IPS-11a (cell line): Measurements from ENCODE around the gene PACSIN2.
"Not testable (repeated sequence)": the region's sequence is repeated elsewhere in the genome, so short reads cannot be mapped to it uniquely, and the experiment has no call there.

Experiments
- H3K4me3 ChIP-seq: one replicate; pipeline ENCODE4 v1.5.1; 2013; ENCODE audit warnings: low read depth, low read length, control low read depth

The PACSIN2 gene

DNA sequence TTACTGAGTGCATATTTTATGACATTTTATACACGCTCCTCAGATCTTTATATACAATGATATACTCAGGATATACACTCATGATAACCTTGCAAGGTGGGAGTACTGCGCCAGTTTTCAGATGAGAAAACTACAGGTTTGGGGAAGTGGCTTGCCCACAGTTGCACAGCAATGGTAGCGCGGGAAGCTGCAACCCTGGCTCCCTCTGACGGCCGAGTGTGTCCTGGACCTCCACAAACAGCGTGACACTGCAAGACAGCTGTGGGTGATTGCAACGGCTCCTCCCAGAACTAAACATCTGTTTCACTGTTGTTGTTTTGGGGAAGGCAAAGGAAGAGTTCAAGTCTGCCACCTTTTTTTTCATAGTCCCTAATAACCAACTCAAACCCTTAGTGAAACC, 47.0 kb downstream of the PACSIN2 start:
- no peak overlapping the region for H3K4me3 ChIP-seq

DNA sequence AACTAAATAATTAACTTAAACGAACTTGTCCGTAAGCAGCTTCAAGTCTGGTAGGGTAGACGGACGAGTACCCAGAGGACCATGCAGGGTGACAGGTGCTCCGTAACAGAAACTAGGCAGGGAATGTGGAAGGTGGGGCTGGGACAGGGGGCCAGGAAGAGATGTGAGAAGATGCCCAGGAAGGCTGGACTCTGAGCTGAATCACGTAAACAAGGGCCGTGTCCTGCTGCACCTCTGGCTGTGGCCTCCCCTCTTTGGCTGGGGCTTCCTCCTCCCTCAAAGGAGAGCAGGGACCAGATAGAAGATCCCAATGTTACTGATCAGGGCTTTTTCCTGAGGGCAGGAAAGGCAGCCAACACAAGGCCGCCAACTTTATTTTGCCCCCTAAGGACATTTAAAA, 47.9 kb downstream of the PACSIN2 start:
- no peak overlapping the region for H3K4me3 ChIP-seq

DNA sequence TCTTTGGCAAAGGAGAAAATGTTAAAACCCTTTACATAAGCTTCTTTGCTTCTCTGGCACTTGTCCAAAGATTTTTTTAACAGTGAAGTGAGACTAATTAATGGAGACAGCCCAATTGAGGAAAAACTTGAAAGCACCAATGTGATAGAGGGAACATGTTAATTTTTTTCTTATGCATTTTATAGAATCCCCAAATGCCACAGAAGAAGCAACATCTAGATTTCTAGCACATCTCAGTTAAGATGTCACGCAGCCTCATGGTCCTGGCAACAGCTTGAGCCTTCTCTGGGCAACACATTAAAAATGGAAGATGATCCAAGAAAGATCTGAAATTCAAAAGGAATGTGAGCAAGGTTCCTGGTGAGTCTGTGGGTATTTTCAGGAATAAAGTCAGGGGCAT, 48.5 kb downstream of the PACSIN2 start:
- H3K4me3 ChIP-seq, result no peak overlapping the region

DNA sequence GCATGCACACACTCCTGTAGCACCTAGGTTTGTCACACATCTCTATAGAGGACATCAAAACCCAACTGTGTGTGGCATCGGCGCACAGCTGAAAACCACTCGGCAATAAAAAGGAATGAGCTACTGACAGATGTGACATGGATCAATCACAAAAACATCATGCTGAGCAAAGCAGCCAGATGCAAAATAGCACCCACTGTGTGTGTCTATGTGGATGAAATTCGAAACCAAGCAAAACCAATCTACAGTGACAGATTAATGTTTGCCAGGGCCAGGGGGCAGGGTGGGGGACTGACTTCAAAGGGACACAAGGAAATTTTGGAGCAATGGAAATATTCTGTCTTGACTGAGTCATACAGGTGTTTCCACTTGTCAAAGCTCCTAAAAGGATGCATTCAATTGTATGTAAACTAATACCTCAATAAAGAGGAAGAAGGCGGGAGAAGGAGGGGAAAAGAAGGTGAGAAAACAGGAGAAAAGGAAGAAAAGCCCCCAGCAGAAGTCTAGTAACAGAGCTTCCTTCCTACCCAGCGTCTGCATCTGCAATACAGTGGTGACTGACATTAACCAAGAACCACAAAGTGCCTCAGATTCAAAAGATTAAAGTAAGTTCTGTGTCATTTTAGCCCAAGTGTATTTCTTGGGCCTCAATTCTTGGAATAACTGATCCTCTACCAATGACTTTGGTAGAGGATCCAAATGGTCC, 49.8 kb downstream of the PACSIN2 start:
- no peak overlapping the region for H3K4me3 ChIP-seq

DNA sequence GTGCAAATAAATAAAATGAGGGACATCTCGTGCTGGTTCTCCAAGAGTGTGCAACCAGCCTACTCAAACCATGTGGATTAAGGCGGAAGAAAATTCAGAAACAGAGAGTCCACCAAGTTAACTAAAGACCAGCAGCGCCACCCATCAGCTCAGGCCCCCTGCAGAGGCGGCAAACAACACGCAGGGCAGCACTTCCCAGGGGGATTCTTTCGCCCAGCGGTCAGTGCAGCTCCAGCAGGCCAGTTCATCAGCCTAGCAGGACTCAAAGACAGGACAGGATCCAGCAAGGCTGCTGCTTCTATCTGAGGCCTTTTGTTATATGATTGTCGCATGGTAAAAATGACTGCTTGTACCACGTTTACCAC, 51.7 kb downstream of the PACSIN2 start:
- H3K4me3 ChIP-seq, result no peak overlapping the region

DNA sequence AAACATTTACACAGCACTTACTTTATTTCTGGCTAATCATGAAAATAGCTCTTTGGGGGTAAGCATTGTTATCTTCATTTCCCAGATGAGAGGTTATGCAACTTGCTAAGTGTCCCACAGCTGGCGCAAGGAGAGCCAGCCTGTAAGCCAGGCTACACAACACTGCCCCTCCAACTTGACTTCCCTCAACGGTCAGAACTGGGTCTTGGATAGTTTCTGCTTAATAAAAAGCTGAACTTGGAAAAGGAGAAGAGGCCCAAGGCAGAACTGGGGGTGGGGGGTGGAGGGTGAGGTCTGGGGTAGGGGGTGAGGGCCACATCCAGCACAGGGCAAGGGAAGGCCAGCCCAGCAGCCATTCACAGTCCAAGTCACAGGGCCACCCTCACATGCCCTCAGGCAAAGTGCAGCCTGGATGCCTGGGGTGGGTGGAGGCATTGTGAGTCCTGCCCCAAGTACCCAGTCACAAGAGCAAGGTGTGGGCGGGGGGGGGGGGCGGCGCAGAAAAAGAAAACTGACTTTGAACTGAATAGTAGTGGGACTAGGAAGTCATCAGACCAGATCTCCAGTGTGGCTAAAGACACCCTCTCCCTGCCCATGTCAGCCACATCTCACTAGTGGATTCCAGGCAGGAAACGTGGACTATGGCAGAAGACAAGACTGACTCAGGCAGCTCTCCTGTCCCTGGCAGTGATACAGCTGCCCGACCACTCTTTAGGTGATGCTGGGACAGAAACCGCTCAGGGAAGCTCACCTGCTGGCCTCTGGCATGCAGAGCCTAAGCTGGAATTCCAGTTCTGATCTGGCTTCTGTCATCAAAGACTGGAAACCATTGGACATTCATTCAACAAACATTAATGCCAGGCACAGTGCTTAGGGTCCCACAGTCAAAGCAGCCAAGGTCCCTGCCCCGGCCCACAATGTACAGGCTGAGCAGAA, 52.4 kb downstream of the PACSIN2 start:
- no peak overlapping the region for H3K4me3 ChIP-seq

DNA sequence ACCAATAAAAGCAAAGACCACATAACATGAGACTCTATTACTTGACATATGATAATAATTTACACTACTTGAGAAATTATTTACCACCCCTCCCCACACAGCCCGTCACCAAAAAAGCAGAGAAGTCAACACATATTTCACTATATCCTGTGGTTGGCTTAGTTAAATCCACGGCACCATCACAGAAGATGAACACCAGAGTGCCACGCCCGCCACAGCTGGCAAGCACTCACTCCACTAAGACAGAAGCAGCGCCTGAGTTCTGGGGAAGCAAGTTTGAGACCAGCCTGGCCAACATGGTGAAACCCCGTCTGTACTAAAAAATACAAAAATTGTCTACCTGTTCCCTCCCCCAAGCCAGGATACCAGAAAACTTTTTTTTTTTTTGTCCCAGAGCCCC, 53.1 kb downstream of the PACSIN2 start:
- no peak overlapping the region for H3K4me3 ChIP-seq

DNA sequence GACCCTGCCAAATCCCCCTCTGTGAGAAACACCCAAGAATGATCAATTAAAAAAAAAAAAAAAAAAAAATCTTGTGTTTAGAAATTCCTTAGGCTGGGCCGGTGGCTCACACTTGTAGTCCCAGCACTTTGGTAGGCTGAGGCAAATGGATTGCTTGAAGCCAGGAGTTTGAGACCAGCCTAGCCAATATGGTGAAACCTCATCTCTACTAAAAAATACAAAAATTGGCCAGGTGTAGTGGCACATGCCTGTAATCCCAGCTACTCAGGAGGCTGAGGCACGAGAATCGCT, 53.6 kb downstream of the PACSIN2 start:
- H3K4me3 ChIP-seq, result not testable (repeated sequence)

DNA sequence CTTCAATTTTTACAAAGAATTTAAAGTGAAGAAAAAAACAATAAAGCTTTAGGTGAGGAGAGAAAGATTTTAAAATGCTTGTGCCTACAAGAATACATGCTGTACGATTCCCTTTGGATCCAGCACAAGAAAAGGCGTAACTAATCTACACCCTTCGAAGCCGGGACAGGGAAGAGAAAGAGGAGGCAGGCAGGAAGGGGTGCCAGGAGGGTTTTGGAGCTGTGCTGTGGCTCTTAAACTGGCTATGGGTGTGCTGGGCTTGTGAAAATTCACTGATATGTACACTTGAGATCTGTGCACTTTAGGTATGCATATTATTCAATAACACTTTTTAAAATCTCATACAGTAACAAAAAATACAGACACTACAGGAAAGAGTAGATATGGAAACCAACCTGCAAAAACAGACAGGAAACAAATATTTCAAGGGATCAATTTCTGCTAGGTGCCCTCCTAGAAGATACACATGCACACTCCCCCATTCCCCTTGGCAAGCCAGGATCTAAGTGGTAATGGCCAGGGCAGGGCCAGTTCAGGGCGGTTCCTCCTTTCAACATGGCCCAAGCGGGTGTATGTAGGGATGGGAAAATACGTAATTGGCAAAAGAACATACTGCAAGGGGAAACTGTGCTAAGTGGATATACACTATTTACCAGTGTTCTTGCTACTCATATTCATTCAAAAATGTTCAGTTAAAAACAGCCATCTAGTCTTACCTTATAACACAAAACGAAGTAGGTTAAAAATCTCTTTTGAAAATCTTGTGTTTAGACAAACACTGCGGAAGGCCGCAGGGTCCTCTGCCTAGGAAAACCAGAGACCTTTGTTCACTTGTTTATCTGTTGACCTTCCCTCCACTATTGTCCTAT, 54.2 kb downstream of the PACSIN2 start:
- H3K4me3 ChIP-seq, result no peak overlapping the region

DNA sequence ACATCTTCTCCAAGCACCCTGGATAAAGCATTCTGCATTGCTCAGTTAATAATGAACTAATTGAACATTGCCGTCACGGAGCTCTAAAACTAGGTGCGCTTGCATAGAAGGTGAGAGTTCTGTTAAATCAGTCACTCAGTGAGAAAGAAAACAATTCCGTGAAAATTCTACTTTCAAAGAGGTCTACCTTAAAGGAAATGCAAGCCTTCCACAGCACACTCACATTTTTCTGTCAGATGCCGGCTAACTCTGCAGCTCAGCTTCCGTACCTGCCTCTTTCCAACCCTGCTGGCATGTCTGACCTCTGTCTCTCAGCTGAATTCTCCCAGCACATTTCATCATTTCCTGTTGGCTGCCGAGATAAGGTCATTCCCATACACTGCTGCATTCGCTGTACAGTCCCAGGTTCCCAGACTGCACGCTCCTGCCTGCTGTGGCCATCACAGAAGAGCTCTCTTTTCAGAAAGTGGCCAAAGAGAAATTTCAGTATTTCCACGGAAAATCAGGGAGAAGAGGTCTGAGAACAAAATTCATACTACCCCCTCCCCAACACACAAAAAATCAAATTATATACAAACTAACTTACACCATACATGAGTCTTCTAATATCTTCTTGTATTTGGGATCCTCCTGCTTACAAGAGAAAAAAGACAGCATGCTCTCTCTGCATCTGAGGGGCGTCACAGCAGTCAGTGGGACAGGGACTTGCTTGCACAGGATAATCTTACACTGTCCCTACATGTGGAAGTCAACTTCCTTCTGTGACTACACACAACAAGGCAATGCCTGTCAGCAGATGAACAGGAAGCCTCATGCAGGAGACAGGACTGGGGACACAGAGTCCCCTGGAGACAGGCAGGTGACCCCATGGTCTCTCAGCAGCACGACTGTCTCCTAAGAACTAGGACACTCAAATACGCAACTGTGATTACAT, 55.1 kb downstream of the PACSIN2 start:
- no peak overlapping the region for H3K4me3 ChIP-seq

DNA sequence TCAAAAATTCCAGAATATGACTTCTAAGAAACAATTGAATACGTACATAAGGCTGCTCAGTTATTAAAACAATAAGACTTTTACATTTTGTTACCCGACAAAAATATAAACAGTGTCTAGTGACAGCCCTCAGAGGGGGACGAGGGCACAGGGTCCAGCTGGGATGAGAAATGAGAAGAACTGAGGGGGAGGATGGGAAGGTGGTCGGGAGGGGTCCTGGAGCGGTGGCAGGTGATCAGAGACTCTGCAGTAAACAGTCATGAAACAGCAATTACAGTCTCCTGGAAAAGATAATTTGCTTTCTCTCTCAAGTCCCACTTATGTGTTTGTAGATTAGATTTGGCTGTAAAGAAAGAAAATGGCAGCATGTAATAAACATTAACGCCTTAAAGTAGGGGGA, 56.0 kb downstream of the PACSIN2 start:
- no peak overlapping the region for H3K4me3 ChIP-seq

DNA sequence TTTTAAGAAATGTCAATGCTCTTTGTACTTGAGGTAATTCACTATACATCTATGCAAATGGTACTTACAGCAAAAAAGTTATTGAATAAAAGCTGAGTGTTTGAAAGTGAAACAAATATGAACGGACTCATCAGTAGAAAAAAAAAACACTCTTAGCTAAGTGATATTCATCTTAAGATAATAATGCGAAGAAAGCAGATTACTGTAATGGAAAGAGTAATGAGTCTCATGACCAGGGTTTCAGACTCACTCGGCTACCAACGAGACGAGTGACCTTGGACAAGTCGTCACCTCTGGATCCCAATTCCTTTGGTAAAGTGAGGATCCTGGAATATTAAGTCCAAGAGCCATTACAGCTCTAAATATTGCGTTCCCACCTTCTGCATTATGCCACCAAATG, 57.0 kb downstream of the PACSIN2 start:
- H3K4me3 ChIP-seq, result no peak overlapping the region

DNA sequence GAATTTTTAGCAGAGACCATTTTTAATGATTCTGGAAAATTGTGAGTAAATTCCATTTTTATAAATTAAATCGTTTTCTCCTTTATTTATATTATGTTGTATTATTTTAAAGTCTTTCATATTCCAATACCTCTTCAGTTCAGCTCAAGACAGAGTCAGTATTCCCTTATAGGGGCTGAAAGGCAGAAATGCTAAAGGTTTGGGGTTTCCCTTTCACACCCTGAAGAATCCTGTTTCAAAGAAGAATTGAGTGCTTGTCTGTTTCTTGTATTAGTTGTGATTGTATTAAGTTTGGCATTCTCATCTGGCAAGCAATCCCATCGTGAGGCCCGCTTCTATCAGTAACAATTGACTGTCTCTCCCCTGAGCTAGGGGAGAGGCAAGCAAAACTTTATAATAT, 57.4 kb downstream of the PACSIN2 start:
- no peak overlapping the region for H3K4me3 ChIP-seq

DNA sequence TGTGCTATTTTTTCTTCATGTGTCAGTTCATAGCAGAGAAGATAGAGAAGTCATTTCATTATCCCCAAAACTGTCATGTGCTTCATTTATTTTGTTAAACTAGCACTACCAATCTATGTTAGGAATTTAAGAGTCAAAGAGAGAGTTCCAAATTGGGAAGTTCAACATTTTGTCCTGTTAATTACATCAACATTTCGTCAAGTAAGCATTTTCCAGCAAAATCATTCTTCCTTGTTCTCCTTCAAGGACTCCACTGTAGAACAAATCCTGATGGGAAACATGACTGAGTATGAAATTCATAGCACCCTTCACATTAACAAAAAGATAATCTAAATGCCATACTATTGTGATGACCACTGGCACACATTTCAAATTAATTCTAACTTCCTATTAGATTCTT, 59.1 kb downstream of the PACSIN2 start:
- no peak overlapping the region for H3K4me3 ChIP-seq

DNA sequence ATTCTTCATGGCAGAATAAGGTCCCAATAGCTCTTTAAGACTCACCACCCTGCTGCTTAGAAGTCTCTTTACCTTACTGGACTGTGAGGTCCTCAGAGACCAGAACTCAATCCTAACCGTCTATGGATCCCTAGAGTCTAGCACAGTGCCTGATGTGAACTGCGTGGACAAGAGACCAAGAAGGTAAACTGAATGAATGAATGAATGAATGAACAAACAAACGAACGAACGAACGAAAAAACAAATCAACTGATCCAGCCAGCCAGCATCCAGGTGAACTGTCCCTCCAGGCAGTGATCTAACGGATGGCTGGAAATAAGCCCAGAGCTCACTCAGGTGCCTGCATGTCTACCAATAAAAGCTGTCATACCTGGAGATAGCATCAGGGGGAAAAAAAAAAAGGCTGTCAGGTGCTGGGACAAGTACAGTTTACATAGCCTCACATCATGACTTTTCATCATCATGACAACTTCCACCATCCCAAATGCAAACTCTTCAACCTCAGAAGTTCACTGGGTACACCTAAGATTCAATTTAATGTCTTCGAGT, 59.8 kb downstream of the PACSIN2 start:
- H3K4me3 ChIP-seq, result no peak overlapping the region

DNA sequence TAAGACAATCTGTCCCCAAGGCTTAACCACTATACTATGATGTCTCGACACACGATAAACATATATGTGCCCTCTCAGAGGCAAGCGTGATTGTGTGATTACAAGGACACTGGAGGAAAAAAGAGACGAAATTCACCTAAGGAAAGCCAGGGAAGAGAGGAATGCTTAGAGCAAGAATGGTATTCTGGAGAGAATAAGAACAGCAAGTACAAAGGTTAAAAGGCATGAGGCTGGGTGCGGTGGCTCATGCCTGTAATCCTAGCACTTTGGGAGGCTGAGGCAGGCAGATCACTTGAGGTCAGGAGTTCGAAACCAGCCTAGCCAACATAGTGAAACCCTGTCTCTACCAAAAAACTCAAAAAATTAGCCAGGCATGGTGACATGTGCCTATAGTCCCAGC, 61.2 kb downstream of the PACSIN2 start:
- not testable (repeated sequence) for H3K4me3 ChIP-seq

DNA sequence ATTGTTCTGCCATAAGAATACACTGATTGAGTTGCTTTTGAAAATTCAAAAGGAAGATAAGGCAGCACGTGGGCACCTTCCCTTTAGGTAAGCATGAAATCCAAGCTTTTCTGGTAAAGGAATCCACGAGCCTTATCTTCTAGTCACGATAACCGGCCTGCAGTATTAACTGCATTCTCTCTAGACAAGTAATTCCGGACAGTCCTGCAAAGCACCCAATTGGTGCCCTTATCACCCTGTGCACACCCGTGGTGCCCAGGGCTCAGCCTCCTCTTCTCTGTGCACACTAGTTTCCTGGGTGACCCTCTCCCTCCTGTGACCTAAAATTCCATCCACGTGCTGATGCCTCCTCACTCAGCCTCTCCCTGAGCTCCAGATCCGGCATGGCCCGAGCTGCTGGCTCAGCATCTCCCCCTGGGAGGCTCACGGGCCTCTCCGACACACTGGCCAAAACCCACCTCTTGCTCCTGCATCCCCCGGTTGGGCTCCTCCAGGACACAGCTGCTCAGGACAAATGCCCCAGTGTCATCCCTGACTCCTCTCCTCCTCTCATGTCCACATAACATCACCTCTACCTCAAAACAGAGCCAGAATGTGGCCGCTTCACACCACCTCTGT, 63.7 kb downstream of the PACSIN2 start:
- H3K4me3 ChIP-seq, result no peak overlapping the region

DNA sequence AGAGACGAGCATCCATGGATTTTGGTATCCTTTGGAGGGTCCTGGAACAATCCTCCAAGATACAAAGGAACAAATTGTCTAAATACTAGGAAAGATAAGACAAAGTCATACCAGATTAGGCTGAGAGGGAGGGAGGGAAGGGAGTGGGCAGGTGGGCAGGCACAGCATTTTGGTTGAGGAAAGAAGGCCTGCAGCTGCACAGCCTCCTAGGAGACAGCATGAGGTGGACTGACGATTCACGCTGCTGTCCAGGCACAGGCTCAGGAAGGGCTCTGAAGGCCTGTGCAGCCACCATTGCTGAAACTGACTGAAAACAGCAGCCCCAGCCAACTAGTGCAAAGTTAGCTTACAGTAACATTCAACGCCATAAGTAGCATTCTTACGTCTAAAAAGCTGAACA, 64.7 kb downstream of the PACSIN2 start:
- no peak overlapping the region for H3K4me3 ChIP-seq

DNA sequence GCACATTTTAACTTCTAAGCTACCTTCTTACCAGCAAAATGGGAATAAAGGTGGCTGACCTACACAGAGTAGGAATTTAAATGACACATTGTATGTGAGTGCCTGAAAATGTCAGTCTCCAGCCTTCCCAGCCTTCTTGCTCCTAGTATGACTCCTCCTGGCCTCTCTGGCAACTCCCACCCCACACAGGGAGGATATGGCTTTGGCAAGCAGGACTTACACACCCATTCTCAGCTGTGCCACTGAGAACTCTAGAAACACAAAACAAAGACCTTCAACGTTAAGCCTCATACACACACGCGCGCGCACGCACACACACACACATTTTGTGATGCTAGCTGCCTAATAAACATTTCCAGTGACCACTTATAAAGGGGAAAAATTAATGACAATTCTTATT, 65.8 kb downstream of the PACSIN2 start:
- no peak overlapping the region for H3K4me3 ChIP-seq

DNA sequence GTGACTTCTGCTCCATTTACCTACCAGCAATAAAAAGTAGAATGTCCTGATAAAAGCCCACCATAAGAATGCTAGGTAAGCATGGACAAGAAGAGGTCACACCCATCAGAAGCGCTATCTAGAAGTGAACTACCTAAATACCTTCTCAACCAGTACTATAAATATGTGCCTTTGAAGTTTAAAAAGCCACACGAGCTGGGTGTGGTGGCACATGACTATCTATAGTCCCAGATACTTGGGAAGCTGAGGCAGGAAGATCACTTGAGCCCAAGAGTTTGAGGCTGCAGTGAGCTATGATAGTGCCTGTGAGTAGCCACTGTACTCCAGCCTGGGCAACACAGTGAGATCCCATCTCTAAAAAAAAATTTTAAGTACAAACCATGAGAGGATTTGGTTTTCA, 66.7 kb downstream of the PACSIN2 start:
- no peak overlapping the region for H3K4me3 ChIP-seq
